Activated T-cell treated with anti-CD3 and anti-CD28 coated beads, Interleukin-2, amount 50 U/mL, for 1 hour (primary cell): ENCODE results near the gene DST.

Experiments
- DNase-seq: peaks from one replicate; pipeline ENCODE4 v3.0.0-alpha.2; 2020

The DST gene

DNA sequence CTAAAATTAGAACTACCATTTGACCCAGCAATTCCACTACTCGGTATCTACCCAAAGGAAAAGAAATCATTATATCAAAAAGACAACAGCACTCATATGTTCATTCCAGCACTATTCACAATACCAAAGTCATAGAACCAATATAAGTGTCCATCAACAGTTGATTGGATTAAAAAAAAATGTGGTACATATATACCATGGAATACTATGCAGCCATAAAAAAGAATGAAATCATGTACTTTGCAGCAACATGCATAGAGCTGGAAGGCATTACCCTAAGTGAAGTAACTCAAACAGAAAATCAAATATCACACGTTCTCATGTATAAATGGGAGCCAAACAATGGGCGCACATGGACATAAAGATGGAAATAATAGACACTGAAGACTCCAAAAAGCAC lies 163.3 kb downstream of the DST start:
- DNase-seq: no peak

DNA sequence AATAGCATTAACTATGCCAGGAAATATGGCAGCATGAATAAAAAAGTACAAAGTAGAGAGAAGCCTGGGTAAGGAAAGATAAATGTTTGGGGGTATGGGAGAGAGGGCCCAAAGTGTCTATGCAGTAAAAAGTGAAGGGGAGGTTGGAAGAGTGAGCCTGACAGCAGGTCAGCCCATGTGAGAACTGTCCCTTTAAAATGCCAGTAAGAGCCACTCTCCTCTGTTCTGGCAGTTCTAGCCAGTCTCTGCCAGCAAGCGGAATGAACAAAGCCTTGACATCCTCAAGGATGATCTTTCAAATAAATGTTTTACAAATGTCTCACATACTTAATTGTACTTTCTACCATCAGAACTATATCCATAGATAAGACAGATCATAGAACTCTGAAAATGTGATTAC lies 164.5 kb downstream of the DST start:
- DNase-seq: no peak

DNA sequence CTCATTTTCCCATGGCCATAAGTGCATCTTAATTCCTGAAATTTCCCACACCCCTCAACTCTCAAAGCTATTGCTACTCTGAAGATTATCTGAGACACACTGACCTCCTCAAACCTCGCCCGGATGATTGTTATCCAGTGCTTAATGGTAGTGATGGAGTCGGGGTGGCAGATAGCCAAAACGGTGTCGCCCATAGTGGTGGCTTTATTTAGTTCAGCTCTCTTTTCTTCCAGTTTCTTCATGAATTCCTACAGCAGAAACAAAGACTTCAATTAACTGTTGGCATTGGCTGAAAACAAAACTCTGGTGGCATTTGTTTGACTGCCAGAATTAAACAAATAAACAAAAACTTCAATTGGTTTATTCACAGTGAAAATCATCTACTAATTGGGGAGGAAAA lies 165.4 kb downstream of the DST start:
- no peak for DNase-seq

DNA sequence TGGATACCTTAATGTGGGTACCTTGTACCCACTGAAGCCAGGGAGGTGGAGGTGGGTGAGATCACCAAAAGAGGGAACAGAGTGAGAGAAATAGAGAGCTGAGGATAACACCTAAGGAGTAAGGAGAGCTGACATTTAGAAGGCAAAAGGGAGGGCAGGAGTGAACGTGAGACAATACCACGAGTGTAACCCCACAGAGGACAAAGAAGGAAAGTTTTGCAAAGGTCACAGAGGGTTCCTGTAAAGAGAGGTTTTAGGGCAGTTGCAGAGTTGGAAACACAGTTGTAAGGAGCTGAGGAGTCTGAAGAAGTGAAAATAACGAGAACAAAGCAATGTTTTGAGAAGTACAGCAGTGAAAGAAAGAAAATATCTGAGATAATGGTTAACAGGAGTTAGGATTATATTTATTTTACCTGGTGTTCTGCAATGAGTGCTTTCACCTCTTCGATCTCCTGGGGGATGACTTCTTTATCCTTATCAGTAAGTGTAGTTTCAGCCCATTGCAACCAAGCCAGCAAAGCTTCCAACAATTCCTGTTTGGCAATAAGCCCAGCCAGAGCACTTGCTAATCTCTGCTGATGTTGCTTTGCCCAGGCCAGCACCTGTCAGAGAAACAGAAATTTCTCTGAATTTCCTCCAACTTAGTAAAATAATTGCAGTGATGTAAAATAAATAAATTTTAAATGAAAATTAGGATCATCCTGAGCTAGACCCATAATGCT lies 166.8 kb downstream of the DST start:
- DNase-seq: no peak

DNA sequence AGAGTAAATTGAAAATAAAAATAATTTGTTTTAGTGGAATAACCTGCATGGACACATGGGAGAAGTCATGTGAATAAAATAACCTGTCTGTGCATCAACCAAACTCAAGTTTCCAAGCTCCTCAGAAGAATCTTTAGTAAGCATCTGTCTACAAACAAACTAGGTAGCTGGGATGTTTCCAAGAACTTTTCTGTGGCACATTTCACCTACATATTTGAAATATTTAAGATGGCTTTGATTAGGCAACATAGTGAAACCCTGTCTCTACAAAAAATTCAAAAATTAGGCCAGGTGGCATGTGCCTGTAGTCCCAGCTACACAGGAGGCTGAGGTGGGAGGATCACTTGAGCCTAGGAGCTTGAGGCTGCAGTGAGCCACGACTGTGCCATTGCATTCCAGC lies 168.2 kb downstream of the DST start:
- DNase-seq: no peak

DNA sequence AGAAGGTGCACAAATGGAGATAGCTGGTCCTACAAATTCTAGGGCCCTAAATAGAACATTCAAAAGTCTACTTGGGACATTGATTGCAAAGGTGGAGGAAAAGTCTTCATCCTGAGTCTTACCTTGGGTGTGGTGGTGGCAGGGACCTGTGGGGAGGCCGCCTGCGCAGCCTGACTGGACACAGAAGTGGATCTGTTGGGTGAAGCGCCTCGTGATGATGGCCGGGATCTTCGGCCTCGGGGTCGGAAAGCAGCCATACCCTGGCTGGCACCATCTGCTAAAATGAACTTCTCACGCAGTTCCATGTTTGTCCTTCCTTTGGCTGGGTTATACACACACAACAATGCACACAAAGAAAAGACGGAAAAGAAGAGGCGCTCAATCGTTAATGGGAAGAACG lies 179.2 kb downstream of the DST start:
- DNase-seq: no peak

DNA sequence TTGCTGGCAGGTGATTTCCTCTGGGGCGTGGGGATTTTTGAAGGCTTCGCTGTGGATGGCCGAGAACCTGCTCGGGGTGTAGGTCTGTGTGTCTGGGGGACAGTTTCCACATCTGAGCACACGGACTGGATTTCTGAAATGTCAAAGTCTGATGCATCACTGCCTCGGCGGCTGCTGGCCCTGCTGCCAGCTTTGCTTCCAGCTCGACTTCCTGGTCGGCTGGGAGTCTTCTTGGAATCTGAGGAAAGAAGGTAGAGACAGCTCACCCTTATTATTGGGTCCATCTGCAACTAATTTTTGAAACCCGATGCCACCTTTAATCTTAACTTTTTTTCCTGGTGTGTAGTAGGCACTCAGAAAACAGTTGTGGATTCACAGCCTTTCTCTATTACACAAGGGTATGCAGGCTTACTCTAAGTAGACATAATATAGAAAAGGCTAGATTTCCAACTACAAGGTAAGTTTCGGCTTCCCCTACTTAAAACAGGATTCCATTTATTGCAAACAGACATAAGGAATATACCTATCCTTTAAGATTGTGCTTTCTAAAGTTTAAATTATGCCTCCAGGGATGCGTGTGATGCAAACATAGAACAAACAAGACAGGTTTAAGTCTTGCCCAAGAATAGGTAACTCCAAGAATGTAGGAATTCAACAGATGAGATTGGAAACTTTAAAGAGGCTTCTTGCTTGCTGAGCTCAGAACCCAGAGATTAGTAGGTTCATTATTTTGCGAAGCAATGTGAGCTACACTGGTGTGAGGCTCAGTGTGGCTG lies 183.5 kb downstream of the DST start:
- no peak for DNase-seq

DNA sequence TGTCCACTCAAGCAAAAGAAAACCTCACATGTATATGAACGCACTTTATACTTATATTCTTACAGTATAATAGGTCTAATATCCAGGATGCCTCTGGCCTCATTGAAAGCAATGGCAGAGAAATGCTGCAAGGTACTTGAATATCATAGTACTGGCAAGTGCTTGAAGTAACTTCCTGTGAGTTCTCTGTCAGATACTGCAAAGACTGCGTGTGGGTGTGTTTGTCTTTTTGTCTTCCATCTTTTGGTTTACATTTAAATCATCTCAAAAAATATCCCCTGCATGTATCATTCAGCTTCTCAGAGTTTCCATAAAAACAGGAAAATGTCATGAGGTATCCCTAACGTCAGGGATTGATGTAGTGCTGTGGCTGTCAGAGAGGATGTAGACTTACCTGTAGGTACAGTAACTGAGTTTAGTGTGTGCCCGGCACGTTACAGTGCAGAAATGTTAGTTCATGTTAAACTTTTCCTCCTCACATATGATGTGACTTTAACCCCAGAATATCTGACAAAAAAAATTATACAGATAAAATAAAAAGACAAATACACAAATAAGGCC lies 184.3 kb downstream of the DST start:
- DNase-seq: no peak

DNA sequence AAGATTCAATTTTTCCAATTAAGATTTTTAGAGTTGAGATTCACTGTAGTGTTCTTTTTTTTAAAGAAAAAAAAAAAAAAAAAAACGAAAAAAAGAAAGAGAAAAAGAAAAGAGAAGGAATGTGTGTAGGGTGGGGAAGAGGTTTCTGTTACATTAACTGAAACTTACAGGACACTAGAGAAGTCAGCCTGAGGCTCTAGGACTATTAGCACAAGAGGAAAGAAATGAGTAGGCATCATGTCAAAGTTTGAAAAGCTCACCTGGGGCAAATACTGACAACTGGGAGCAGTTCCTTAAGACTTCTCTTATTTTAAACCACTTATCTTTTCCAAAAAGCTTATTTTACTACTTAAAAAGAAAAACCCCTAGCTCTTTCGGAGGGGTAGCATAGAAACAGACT lies 185.9 kb downstream of the DST start:
- DNase-seq: no peak

DNA sequence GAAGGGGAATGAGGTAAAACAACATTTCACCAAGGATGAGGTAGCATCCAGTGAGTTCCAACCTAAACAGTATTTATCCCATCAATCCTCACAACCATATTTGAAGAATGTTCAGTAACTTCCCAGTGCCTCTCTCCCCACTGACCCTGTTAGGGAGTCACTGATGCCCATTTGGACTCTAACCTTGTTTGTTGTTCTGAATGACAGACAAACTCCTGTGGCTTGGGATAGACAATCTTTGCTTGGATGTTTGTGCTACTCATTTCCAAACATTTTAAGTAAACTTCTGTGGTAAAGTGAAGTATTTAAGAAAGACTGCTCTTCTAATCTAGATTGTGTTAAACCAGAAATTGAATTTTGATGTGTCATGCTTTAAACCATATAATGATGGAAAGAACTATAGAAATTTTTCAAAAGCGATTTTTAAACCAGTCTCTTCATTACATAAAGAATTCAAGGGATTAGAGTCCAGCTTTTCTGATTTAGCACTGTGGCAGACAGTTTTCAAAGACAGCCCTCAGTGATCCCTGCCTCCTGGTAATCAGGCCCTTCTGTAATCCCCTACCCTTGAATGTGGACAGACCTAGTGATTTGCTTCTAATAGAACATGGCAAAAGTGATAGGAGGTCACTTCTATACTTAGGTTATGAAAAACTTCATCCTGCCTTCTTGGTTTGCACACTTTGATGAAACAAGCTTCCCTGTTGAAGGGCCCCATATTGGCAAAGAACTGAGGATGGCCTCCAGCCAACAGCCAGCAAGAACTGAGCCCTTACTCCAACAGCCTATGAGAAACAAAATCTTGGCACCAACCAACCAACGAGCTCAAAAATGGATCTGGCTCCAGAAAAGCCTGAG lies 191.6 kb downstream of the DST start:
- no peak for DNase-seq

DNA sequence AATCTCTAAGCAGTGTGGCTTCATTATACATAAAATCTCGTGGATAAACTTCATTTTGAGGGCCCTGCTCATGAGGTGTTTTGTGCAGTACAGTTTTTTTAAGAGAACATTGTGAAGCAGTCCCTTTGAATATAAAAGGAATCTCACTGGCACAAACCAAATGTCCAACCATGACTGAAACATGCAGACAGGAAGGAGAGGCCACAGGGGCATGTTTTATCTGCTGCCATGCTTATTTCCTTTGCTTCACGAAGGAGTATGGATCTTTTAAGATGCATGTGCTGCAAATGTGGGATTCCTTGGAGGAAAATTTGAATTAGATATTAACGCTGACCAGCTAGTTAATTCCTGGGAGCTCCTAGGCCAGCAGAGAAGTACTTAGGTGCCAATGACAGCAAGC lies 192.3 kb downstream of the DST start:
- no peak for DNase-seq

DNA sequence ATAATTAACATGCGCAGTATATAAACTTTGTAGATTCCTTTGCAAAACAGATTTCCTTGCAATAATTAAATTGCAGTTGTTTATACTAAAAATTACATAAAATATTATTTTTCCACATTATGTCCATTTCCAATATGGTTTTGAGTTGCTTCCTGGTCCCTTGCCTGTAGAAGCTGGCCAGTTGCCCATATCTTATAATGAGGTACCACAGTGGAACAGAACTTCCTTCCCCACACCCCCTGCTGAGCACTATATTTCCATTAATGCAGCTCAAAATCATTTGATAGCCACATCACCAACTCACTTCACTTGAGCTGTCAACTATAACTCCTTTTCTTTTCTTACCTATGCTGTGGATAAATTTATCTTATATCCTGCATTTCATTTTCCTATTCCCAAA lies 194.6 kb downstream of the DST start:
- no peak for DNase-seq

DNA sequence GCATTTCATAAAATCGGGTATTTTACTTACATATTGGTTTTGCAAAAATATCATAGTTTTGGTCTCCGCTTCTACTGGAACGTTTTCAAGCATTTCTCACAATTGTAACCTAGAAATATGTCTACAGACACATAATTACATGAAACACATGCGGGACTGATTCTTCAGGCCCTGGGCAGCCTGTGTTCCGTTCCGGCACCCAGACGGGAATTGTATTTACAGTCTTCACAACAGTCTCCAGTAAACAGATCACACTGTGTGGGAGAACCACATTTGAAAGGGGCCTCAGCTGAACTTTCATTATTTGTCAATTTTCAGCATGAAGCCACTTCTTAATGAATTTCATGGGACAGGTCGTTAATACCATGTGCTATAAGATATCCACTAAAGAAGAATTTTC lies 196.9 kb downstream of the DST start:
- DNase-seq: no peak

DNA sequence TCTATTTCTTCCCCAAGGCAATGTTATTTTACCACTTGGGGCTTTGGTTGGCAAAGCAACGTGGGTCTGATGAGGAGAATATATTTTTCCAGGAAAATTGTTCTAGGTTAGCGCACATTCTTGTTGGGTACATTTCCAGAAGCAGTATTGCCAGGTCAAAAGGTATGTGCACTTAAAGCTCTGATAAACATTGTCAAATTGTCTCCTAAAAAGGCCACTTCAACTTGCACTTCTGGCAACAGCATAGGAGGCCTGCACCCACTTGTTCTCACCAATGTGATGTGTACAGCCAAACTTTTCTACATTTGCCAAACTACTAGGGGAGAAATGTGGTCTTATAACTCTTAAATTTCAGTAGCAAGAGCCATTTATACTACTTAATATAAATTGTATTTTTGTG lies 197.8 kb downstream of the DST start:
- no peak for DNase-seq

DNA sequence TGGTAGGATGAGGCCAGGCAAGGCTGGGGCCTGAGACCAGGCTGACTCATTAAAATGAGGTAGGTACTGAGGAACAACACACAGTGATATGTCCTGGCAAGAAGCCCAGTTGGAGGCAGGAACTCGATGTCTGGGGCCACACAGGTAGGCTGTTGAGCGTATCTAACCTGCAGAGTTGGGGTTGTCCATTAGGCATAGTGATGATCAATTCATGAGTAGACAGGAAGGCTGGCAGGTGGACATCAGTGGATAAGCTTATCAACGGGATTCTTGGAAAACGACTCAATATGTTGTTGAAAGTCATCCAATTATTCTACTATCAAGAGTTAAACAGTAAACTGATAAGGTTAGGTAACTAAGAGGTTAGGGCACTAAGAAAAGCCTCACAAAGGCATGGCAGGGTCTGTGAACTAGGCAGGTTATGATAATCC lies 202.1 kb downstream of the DST start:
- DNase-seq: no peak

DNA sequence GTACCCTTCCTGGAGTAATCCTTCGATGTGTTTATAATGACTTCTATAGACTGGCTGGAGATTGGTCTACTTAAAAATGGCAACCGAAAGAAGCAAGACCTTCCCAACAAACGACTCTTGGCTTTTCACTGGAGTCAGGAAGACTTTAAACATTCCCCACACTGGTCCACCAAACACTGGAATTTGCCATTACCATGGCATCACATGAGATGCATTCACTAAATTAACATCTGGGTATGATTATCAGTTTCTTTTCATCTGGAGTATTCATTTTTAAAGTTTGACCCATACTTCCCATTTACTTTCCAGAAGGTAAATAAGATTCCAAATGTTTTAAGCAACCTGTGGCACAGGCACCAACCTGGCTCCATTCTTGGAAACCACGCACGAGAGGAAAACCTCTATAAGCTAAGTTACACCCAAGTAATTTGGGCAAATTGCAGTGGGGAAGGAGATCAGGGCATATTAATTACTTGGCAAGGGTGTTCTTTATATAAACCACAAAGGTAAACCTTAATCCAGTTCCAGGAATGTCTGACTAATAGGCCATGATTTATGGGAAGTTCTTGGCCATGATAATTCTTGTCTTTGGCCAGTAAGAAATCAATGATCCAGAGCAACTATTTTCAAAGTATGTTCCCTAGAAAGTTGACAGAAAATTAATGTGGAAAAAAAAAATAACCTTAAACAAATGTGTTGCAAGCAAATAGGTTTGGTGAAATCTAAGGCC lies 205.4 kb downstream of the DST start:
- DNase-seq: no peak

DNA sequence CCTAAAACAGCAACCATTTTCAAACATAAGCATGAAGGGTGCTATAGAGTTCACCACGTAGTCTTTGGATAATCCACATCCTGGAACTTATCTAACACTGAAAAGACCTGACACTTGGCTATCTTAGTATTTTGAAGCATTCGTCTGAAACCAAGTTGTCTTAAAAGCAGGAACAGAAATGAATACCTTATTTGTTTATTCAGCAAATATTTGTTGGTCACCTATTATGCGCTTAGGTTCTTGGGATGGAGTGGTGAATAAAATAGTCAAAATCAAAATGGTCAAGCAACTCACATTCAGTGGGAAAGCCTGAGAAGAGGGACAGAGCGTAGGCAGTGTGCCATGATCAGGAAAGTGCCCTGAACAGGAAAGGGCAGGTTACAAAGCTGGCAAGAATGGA lies 206.9 kb downstream of the DST start:
- DNase-seq: no peak

DNA sequence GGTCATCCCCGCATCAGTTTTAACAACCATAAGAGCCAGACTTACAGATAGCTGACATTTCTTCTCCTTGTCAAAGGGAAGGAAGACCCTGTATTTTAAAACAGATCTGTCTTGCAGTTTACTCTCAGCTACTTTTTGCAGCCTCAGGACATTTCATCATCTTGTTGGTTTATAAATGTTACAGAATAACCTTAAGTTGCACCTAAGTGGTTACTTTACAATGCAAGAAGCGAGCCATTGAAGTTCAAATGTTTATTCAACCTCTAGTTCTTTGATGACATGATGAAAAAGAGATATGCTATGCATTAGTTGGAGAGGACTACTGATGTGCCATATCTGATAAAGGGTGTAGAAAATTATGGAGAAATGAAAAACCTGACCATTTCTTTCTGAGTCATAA lies 207.4 kb downstream of the DST start:
- DNase-seq: no peak

DNA sequence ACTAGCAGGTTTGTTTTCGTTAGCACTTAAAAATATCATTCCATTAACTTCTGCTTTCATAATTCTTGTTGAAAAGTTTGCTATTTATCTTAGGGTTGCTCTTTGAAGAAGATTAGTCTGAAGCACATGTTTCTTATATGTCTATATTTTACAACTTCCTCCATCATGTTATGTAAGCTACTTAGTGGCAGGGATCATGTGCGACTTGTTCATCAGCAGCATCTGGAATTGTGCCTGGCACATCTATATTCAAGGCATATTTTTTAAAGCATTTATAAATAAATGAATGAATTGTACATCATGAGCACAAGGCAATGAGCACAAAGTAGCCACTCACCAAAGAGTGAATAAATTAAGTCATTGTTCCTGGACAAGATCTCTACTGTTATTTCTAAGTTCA lies 208.1 kb downstream of the DST start:
- DNase-seq: no peak

DNA sequence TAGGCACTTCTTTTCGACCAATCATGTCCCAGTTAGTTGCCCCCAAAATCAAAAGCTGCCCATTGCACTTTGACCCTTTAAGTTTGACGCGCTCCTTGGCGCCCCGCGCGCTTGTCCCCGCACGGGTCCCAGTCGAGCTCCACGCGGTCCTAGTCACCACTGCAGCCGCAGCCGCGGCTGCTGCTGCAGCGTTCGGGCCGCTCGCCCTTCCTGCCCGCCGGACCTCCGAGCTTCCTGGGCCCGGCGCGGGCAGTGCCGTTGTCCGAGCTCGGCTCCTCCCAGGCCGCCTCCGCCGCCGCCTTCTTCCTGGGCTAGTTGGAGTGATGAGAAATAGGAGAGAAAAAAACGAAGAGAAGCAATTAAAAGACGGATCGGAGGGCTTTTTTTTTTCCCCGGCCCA lies 209.6 kb downstream of the DST start:
- DNase-seq: no peak

DNA sequence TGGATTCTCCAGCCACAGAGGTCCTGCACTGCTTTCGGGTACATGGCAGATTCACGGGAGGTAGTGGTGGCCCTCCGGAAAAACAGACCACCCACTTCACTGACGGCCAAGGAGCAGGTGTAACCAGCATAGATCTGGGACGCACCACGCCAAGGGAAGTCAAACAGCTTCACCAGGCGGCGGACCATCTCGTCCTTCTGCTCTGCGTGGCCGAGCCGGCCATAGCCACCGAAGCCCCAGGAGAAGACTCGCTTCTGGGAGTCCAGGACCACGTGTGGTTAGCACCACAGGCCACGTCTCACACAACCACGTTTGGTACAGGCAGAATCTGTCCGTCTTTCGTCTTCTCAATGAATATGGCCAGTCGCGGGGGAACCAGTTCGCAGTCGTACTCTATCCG lies 210.5 kb downstream of the DST start:
- DNase-seq: no peak
